GM20000 (cell line): Measurements from ENCODE around the gene ASTN2.

Source experiments
- DNase-seq: peaks from one replicate; pipeline ENCODE4 v3.0.0; 2012; ENCODE audit warnings: low spot score
- CTCF ChIP-seq: IDR thresholded peaks from 2 replicates; pipeline ENCODE4 v1.5.1; 2012; ENCODE audit warnings: mild to moderate bottlenecking, control low read depth; ENCODE audit errors: extremely low read depth, missing control alignments

ASTN2 gene

DNA sequence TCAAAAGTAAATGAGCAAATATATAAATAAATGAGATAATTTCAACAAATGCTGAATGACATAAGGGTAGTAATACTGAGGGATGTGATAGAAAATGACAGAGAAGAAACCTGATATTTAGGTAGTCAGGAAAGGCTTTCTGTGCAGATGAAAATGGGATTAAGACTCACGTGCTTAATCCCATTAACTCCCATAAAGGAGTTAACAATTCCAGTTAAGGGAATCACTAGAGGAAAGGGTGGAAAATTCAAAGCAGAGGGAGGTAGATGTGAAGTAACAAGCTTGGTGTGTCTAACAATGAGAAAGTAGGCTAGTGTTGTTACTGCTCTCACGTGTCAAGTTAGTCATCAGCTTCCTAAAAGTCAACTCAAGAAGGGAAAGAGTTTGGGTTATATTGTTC, 818.2 kb downstream of the ASTN2 start:
- TF ChIP-seq CTCF = no peak
- no peak for DNase-seq

GRCh38 chr9:116594547-116594946, 820.3 kb downstream of the ASTN2 start:
- TF ChIP-seq CTCF = no peak
- DNase-seq = no peak

DNA sequence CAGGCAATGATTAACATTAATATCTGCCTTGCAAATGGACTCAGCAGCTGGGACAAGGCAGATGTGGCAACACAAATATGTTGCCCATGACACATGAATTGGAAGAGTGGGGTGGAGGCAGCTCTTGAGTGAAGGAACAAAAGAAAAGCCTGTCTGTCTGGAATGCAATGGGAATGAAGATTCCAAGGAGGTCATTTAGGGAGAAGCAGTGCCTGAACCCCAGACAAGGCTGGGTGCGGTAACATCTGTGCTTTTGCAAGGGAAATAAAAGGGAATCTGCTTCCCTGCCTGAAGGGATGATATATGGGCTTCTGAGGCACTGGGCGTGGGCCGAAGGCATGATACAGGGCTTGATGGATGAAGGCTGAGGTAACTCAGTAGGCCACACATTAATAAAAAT, 821.9 kb downstream of the ASTN2 start:
- DNase-seq = no peak
- no peak for TF ChIP-seq CTCF

GRCh38 chr9:116589392-116590354, 825.2 kb downstream of the ASTN2 start:
- DNase-seq = peak; percentile 12
- peak; percentile 8 for TF ChIP-seq CTCF

DNA sequence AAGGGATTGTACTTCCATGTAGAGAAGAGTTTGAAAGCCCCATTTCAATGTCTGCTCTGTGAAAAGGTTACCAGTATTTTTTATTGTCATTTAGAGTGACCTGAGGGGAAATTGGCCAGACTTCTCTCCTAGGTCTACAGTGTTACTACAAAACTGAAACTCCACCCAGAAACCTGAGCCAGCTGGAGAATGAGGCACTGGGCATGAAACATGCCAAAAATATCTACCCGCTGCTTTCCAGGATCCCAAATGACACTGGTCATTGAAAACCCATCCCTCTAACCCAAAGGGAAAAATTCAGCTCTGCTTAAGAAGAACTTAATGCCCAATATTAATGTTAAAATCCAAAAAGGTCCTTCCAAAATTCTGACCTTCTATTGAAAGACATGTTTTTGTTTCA, 826.9 kb downstream of the ASTN2 start:
- no peak for TF ChIP-seq CTCF
- no peak for DNase-seq

GRCh38 chr9:116585896-116586295, 829.0 kb downstream of the ASTN2 start:
- TF ChIP-seq CTCF = no peak
- DNase-seq = no peak

DNA sequence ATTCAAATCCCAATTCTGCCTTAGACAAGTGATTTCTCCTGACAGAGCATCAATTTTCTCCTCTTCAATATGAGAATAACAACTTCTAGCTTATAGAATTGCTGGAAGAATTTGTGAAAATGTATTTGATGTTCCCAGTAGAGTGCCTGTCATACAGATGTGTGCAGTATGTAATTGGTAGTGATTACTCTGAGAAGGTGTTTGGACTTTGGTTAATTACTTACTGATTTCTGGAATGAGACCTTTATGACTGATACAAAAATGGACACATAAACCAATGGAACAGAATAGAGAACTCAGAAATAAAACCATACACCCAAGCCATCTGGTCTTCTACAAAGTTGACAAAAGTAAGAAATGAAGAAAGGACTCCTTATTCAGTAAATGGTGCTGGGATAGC, 829.7 kb downstream of the ASTN2 start:
- TF ChIP-seq CTCF = no peak
- DNase-seq = no peak
